Osteocyte (in vitro differentiated cells): ENCODE results near the gene UBXN2A. TPM values are rescaled to one million over a fixed set of nuclear protein-coding genes. Genes with fewer than 3 reads are reported as not detected.
A peak's percentile ranks its signal among the peaks of the same experiment; 100 is the strongest.

Source experiments
- DNase-seq: peaks from one replicate; pipeline ENCODE4 v3.0.0; 2021; ENCODE audit warnings: mixed read lengths; ENCODE audit not compliant: unreplicated experiment; ENCODE audit errors: extremely low spot score
- H3K27ac Mint-ChIP-seq: one replicate; pipeline ENCODE4 v1.8.0; 2021; ENCODE audit warnings: mild to moderate bottlenecking, mixed read lengths; ENCODE audit not compliant: unreplicated experiment
- H3K27me3 Mint-ChIP-seq: one replicate; pipeline ENCODE4 v1.8.0; 2021; ENCODE audit warnings: mixed read lengths; ENCODE audit not compliant: unreplicated experiment
- H3K36me3 Mint-ChIP-seq: one replicate; pipeline ENCODE4 v1.8.0; 2021; ENCODE audit warnings: mixed read lengths; ENCODE audit not compliant: unreplicated experiment
- H3K4me1 Mint-ChIP-seq: one replicate; pipeline ENCODE4 v1.8.0; 2021; ENCODE audit warnings: mixed read lengths; ENCODE audit not compliant: unreplicated experiment
- H3K4me3 Mint-ChIP-seq: one replicate; pipeline ENCODE4 v1.8.0; 2021; ENCODE audit warnings: mild to moderate bottlenecking, moderate library complexity, mixed read lengths; ENCODE audit not compliant: unreplicated experiment
- H3K9me3 Mint-ChIP-seq: one replicate; pipeline ENCODE4 v1.8.0; 2021; ENCODE audit warnings: mixed read lengths; ENCODE audit not compliant: unreplicated experiment
- total RNA-seq: library from RNA; stranded (reverse); gene quantifications from 2 replicates; pipeline ENCODE4 v1.2.1, GENCODE V29; 2021
- TF ChIP-seq, protein P1 (sequence below): fragments of 200-600 bp; sonication (generic); IDR thresholded peaks from 2 replicates; pipeline ENCODE4 v1.5.0; 2021; ENCODE audit warnings: antibody characterized with exemption, mild to moderate bottlenecking, moderate library complexity

UBXN2A gene
- total RNA-seq, 1 donor from 2014 or later, result 18.8 TPM

DNA sequence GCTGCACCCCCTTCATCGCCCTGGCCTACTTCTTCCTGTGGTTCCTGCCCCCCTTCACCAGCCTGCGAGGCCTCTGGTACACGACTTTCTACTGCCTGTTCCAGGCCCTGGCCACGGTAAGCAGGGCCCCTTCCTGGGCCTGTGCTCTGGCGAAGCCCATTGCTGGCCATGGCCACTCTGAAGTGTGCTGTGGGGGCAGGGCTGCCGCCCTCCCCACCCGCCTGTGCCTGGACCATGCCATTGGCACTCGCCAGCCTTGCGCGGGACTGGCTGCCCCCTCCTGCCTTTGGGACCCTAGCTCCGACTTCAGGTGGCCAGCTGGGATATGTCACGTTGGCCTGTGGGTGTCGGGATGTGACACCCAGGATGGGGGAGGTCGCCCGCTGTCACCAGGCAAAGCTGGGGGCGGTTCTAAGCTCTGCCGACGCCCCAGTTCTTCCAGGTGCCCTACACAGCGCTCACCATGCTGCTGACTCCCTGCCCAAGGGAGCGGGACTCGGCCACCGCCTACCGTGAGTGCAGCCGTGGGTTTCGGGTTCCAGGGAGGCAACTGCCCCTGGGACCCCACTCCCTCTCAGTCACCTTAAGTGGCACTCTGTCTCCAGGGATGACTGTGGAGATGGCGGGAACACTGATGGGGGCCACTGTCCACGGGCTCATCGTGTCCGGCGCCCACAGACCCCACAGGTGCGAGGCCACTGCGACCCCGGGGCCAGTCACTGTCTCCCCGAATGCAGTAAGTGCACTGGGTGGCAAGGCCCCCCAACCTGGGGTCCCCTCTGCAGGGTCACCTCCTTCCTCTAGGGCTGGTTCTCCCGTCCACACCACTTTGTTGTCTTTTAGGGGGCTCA, 76.8 kb downstream of the UBXN2A start:
- Mint-ChIP-seq H3K4me1 (peaks cover 17% of the 10 kb centered on the region), H3K36me3 (no peaks in the 10 kb centered on the region), H3K9me3 (no peaks in the 10 kb centered on the region), H3K27me3 (no peaks in the 10 kb centered on the region), H3K4me3 (no peak overlapping the region), H3K27ac (peak overlapping the region; percentile 78)
- TF ChIP-seq, protein P1, sequence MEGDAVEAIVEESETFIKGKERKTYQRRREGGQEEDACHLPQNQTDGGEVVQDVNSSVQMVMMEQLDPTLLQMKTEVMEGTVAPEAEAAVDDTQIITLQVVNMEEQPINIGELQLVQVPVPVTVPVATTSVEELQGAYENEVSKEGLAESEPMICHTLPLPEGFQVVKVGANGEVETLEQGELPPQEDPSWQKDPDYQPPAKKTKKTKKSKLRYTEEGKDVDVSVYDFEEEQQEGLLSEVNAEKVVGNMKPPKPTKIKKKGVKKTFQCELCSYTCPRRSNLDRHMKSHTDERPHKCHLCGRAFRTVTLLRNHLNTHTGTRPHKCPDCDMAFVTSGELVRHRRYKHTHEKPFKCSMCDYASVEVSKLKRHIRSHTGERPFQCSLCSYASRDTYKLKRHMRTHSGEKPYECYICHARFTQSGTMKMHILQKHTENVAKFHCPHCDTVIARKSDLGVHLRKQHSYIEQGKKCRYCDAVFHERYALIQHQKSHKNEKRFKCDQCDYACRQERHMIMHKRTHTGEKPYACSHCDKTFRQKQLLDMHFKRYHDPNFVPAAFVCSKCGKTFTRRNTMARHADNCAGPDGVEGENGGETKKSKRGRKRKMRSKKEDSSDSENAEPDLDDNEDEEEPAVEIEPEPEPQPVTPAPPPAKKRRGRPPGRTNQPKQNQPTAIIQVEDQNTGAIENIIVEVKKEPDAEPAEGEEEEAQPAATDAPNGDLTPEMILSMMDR, result no peak
- no peak for DNase-seq

DNA sequence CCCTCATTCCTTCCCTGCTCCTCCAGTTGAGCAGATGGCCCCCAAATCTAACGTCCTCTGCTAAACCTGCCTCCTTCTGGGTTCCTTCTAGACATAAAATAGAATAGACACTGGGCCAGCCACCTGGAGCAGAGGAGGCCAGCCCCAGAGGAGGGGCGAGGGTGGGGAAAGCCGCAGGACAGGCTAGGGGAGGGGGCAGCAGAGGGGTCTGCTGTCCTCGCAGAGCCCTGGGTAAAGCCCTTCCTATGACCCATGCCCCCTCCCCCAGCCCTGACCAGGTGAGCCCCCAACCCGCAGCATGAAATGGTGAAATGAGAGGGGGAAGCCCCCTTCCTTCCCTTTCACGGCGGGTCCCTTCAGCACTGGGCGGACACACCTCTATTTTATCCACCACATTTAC, 77.4 kb downstream of the UBXN2A start:
- Mint-ChIP-seq H3K27me3 (no peaks in the 10 kb centered on the region), H3K27ac (peak overlapping the region; percentile 41), H3K9me3 (no peaks in the 10 kb centered on the region), H3K4me3 (no peak overlapping the region), H3K4me1 (peaks cover 17% of the 10 kb centered on the region), H3K36me3 (peaks cover 1% of the 10 kb centered on the region)
- TF ChIP-seq, protein P1, result no peak
- no peak for DNase-seq

DNA sequence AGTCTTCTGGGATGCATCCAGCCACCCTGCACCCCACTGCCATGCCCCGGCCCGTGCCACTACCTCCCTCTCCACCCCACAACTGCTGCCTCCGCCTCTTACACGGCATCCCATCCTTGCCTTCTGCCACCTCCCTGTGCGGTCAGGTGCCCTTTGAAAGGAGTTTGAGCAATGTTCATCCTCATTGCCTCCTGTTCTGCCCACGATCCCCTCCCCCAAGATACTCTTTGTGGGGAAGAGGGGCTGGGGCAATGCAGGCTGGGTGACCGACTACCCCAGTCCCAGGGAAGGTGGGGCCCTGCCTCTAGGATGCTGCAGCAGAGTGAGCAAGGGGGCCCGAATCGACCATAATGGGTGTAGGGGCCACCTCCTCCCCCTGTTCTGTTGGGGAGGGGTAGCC, 78.0 kb downstream of the UBXN2A start:
- no peaks in the 10 kb centered on the region for H3K27me3 Mint-ChIP-seq
- H3K27ac Mint-ChIP-seq, result peak overlapping the region; percentile 41
- peaks cover 6% of the 10 kb centered on the region for H3K36me3 Mint-ChIP-seq
- H3K4me1 Mint-ChIP-seq, result peaks cover 17% of the 10 kb centered on the region
- H3K9me3 Mint-ChIP-seq, result no peaks in the 10 kb centered on the region
- TF ChIP-seq, protein P1, result no peak
- no peak overlapping the region for H3K4me3 Mint-ChIP-seq
- DNase-seq, result no peak

DNA sequence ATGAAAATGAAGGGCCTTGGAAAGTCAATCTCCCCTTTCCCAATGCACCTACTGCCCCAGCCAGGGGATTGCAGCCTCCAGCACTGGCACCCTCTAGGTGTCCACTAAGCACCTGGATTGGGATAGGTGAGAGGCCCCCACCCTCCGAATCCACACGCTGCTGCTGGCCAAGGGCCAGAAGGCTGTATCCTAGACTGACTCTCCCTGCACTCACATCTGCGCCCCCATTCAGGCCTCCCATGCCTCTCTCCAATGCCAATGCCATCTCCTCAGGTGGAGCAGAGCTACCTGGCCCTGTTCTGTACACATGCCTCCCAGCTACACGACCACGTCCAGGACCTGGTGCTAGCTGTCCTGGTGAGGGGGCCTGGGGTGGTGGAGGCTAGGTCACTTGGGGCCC, 79.5 kb downstream of the UBXN2A start:
- Mint-ChIP-seq H3K36me3 (peaks cover 8% of the 10 kb centered on the region), H3K4me1 (peaks cover 16% of the 10 kb centered on the region), H3K27ac (no peak overlapping the region), H3K4me3 (no peak overlapping the region), H3K27me3 (no peaks in the 10 kb centered on the region), H3K9me3 (no peaks in the 10 kb centered on the region)
- no peak for DNase-seq
- TF ChIP-seq, protein P1, result no peak

DNA sequence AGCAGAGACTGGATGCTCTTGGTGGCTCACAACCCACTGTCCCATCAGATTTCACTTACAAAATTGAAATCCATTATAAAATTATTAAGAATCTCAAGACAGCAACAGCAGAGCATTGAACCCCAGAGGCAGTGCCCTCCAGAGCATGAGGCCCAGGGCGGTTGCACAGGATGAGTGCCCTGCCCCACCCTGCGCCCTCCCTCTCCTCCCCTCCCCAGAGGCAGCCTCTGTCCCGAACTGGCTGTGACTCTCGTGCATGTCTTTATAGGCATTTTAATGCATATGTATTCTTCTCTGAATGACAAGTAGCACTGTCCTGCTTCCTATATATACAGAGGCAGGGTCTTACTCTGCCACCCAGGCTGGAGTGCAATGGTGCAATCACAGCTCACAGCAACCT, 80.0 kb downstream of the UBXN2A start:
- Mint-ChIP-seq H3K4me3 (no peak overlapping the region), H3K4me1 (peaks cover 16% of the 10 kb centered on the region), H3K27ac (no peak overlapping the region), H3K27me3 (no peaks in the 10 kb centered on the region), H3K36me3 (peaks cover 8% of the 10 kb centered on the region), H3K9me3 (no peaks in the 10 kb centered on the region)
- TF ChIP-seq, protein P1, result no peak
- DNase-seq, result no peak
